Measurements from ENCODE around the gene RNF145.
"Not testable (repeated sequence)": the region's sequence is repeated elsewhere in the genome, so short reads cannot be mapped to it uniquely, and the experiment has no call there.

RNF145 gene

DNA sequence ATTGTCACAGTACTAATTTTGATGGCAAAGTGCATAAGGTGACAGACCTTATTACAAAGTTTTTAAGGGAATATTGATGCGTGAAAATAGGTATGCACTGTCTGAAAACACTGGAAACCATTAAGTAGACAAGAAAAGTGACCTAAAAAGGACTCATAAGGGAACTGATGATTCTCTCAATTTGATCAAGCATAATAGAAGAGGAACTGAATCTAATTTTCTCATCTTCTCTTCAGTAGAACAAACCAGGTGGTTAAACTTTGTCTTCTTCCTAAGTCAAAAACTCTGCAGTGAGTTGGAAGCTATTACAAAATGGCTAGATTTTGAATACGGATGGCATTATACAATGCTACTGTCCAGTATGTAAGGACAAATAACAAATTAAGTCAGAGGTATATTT is 53.4 kb downstream of the RNF145 start:
- DNase-seq = no peak

DNA sequence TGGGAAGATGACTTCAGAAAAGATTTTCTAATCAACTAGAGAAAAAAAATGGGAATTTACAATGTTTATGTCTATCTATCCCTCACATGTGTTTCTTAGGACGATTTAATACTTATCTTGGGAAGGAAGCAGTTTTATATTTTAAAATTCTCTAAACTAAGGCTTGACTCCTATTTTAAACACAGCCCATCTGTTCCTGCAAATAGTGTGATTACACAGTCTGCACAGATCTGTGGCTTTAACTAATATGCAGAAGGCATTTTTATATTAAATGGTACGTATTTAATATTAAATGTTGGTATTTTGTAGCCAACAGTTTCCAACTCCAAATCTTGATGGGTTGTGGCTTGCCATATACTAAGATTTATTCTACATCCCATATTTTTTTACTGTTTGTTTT is 56.5 kb downstream of the RNF145 start:
- DNase-seq = no peak

DNA sequence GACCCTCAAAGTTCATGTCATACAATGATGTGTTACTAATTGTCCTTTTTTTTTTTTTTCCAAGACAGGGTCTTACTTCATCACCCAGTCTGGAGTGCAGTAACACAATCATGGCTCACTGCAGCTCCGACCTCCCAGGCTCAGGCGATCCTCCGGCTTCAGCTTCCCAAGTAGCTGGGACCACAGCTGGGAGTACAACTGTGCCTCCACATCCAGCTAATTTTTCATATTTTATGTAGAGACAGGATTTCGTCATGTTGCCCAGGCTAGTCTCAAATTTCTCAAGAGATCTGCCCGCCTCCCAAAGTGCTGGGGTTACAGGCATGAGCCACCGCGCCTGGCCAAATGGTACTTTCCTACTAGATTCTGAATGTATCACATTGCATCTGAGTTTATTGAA is 60.3 kb downstream of the RNF145 start:
- DNase-seq = no peak

DNA sequence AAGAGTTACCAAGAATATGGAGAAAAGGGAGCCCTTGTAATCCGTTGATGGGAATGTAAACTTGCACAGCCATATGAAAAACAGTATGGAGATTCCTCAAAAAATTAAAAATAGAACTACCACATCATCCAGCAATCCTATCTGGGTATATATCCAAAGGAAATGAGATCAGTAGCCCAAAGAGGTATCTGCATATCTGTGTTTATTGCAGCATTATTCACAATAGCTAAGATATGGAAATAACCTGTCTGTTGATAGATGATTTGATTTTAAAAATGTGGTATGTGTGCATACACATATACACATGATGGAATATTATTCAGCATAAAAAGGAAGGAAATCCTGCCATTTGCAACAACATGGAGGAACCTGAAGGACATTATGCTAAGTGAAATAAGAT is 61.4 kb downstream of the RNF145 start:
- DNase-seq = no peak

DNA sequence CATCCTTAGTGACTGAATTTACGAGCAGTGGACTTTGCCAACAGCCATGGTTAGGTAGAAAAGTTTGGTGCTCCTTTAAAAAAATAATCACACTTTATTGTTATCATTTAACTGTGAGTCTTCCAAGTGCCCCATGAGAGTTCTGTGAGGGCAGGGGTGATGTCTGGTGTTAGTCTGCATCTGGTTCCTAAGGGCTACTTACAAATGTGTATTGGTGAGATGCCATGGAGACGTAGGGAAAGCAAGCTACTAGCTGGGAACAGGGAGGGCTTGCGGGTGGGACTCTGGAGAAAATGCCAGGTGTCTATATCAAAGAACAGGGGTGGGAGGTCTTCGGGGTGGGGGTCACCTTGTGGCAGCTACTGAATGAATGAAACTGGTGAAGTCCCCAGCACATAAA is 62.5 kb downstream of the RNF145 start:
- no peak for DNase-seq

DNA sequence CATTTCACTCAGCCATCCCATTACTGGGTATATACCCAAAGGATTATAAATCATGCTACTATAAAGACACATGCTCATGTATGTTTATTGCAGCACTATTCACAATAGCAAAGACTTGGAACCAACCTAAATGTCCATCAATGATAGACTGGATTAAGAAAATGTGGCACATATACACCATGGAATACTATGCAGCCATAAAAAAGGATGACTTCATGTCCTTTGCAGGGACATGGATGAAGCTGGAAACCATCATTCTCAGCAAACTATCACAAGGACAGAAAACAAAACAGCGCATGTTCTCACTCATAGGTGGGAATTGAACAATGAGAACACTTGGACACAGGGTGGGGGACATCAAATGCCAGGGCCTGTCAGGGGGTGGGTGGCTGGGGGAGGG is 64.2 kb downstream of the RNF145 start:
- DNase-seq = not testable (repeated sequence)

DNA sequence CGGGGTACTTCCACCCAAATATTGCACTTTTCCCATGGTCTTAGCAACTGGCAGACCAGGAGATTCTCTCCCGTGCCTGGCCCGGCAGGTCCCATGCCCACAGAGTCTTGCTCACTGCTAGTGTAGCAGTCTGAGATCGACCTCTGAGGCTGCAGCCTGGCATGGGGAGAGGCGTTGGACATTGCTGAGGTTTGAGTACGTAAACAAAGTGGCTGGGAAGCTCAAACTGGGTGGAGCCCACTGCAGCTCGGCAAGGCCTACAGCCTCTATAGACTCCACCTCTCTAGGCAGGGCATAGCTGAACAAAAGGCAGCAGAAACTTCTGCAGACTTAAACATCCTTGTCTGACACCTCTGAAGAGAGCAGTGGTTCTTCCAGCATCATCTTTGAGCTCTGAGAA is 69.6 kb downstream of the RNF145 start:
- no peak for DNase-seq

DNA sequence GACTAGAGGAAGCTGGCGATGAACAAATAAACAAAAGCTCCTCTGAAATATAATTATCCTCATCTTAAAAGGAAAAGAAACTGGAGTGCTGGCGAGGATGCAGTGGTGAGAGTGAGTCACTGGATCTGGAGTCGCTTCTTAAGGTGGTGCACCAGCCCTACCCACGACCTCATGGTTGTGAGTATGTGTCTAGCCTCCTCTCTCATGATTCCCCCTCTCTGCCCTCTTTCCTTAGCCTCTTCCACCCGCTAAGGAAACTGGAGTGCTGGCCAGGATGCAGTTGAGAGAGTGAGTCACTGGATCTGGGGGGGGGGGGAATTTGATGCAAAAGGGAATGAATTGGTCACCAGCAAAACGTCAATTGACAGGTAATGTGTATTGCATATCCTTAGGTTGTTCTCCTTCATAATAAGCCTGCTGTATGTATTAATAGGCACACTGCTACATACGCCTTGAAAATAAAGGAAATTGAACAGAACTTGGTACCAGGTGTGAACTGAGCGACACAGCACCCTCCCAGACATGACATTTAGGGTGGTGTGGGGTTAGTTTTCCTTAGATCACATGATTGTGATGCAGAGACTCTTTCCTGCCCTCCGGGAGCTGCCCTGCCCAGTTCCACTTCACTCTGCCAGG is 73.3 kb downstream of the RNF145 start:
- DNase-seq = no peak

DNA sequence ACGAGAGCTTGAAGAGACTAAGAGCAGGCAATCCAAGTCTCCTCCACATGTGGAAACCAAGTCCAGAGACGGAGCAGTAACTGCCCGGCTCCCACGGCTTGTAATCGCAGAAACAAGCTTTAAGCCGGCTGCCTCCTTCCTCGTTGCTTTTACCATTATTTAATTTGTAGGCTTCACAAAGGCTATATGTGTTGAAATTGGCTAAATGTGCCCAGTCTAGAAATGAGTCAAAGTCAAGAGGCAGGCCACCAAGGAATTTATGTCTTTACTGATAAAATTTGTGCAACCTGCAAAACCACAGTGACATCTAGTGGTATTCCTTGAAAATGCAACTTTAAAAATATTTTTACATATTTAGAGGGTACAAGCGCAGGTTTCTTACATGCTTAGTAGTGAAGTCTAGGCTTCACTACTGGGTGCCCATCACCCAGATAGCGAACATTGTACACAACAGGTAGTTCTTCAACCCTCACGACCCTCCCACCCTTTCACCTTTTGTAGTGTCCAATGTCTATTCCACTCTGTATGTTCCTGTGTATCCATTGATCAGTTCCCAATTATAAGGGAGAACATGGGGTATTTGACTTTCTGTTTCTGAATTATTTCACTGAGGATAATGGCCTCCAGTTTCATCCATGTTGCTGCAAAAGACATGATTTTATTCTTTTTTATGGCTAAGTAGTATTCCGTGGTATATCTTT is 76.2 kb downstream of the RNF145 start:
- no peak for DNase-seq

DNA sequence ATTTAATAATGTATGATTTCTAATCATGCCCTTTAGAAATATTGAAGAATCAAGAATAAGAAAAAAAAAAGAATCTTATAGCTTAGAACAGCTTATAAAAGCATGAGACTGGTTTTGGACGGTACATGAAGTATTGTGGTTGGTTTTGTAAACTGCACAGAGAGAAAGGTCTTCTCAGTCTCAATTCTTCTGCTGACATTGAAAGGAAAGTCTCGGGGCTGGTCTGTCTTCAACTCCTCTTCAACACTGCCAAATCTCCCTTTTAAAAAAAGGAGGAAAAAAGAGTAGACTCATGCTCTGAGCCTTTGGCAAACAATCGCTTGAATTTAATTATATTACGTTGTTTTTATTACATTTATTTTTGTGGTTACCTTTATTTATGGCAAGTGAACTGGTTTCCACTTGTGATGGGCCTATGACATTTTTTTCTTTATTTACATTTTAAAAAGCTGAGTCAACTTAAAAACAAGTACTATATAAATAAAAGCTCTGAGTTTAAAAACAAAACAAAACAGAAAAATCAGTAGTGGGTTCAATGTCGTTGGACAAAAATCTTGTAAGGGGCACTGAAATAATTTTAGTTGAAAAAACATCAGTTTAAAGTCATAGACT is 76.8 kb downstream of the RNF145 start:
- no peak for DNase-seq

DNA sequence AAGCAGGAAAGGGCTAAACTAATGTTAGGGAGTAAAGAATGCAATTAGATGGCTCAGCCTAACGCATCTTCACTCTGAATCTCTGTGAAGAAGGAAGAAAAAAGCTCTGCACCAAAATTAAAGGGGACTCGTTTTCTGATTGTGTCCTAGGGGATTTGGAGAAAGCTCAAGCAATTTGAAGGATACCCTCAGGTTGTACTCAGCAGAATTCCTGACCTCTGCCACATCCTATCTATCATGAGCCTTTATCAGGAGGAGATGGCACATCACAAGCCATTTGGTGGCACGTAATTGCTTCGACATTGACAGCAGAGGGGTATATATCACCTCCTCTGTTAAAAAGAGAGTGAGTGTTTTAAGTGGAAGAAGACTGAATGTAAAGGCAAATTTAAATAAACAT is 77.4 kb downstream of the RNF145 start:
- DNase-seq = no peak

DNA sequence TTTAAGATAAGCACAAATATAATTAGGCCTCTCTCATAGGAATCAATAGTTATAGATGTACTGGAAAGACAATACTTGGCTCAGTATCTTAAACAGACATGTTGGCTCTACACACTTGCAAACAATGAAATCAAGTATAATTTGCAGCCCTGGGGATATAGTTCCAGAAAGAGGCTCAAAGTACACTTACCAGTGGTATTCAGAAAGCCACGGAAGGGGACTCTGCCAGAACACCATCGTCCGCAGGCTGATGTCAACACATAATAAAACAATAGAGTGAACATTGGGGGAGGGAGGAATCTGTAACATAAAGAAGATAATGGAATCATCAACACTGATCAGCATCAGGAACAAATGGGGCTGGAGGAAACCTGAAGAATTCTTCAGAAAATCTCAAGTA is 78.5 kb downstream of the RNF145 start:
- no peak for DNase-seq

DNA sequence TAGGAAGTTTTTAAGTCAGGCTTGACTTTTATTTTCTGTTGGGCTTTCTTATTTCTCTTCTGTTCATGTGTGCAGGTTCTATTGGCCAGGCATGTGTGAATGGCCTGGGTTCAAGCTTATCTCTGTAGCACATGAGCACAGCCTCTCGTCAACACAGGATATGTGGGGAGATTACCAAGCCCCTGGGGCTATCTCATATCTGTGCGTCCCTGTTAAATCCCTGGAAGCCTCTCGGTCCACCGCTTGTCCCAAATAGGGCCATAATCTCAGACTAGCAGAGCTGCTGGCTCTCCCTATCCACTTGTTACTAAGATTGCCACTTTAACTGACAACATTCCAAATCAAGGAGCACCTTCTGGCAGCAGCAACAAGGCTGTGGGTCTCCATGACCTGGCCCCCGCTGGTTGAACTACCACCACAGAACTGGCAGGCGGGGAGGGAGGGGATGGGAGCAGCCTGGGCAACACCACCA is 81.2 kb downstream of the RNF145 start:
- DNase-seq = no peak

DNA sequence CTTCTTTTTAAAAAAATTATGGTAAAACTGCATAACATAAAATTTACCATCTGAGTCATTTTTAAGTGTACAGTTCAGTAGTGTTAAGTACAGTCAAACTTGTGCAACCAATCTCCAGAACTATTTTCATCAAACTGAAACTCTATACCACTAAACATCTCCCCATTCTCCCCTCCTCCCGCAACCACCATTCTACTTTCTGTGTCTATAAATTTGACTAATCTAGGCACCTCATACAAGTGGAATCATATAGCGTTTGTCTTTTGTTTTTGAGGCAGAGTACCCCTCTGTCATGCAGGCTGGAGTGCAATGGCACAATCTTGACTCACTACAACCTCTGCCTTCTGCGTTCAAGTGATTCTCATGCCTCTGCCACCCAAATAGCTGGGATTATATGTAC is 85.7 kb downstream of the RNF145 start:
- DNase-seq = no peak

DNA sequence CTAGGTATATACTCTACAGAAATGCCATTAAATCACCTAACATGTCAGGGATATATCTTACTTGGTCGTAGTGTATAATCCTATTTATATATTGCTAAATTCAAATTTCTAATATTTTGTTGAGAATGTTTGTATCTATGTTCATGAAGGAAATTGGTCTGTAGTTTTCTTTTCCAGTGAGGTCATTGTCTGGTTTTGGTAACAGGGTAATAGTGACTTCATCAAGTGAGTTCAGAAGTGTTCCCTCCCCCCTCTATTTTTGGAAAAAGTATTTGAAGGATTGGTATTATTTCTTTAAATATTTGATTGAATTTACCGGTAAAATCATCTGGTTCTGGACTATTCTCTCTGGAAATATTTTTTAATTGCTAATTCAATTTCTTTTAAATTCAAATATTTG is 86.2 kb downstream of the RNF145 start:
- DNase-seq = no peak

DNA sequence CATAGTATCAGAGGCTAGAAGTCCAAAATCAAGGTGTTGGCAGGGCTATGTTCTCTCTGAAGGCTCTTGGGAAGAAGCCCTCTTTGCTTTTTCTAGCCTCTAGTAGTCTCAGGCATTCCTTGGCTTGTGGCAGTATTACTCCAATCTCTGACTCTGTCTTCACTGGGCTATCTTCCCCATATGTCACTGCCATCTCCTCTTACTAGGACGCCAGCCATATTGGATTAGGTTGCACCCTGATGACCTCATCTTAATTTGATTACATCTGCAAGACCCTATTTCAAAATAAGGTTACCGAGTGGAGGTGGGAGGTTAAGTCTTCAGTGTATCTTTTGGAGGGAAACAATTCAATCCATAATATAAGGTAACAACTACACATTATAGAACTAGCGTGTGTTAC is 88.3 kb downstream of the RNF145 start:
- DNase-seq = no peak

DNA sequence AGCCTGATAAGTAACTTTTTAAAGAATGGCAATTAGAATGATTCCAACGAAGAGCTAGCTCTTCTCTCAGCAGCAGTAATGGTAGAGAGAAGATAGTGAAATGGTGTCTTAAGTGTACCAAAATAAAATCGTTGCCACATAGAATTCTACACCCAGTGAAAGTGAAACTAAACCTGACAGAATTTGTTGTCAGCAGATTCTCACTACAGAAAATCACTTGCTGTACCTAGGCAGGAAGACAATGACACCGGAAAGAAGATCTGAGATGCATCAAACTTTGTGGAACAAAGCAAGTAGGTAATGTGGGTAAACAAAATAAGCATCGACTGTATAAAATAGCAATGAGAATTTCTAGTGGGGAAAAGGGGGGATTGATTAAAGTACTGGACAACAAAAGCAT is 88.9 kb downstream of the RNF145 start:
- no peak for DNase-seq

DNA sequence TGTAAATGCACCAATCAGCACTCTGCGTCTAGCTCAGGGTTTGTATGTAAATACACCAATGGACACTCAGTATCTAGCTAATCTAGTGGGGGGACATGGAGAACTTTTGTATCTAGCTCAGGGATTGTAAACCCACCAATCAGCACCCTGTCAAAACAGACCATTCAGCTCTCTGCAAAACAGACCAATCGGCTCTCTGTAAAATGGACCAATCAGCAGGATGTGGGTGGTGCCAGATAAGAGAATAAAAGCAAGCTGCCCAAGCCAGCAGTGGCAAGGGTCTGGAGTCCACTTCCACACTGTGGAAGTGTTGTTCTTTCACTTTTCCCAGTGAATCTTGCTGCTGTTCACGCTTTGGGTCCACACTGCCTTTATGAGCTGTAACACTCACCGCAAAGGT is 89.5 kb downstream of the RNF145 start:
- not testable (repeated sequence) for DNase-seq

DNA sequence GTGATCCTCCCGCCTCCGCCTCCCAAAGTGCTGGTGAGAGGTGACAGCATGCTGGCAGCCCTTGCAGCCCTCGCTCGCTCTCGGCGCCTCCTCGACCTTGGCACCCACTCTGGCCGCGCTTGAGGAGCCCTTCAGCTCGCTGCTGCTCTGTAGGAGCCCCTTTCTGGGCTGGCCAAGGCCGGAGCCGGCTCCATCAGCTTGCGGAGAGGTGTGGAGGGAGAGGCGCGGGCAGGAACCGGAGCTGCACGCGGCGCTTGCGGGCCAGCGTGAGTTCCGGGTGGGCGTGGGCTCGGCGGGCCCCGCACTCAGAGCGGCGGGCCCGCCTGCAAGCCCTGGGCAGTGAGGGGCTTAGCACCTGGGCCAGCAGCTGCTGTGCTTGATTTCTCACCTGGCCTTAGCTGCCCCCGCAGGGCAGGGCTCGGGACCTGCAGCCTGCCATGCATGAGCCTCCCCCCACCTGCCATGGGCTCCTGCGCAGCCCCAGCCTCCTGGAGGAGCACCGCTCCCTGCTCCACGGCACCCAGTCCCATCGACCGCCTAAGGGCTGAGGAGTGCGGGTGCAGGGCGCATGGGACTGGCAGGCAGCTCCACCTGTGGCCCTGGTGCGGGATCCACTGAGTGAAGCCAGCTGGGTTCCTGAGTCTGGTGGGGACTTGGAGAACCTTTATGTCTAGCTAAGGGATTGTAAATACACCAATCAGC is 90.2 kb downstream of the RNF145 start:
- not testable (repeated sequence) for DNase-seq

DNA sequence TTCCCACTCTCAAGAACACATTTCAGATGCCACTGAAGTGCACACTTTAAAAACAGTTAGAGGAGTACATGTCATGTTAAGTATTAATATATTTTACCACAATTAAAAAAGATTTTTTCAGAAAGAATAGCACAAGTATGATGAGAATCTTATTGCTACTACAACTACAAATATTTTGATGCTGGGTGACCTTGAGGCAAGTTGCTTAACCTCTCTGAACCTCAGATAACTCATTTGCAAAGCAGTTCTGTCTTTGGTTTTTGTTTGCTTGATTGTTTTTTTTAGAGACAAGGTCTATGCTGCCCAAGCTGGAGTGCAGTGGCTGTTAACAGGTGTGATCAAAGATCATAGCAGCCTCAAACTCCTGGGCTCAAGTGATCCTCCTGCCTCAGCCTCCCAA is 95.9 kb downstream of the RNF145 start:
- DNase-seq = no peak

DNA sequence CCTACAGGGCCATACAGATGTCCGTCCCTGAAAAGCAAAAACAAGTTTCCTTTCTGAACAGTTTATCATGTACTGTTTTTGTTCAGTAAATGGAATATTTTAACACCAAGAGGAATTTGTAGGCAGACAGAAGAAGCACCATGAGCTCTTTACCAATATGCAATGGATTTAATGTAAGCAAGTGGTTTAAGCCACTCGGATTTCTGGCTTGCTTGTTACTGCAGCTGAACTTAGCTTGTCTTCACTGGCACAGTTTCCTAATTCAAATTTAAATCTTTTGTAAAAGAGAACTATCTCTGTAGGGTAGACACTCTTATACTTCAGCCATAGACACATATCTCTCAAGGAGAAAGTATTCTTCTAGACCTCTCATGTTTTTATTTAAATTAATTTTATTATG is 96.9 kb downstream of the RNF145 start:
- DNase-seq = no peak

Data from stimulated activated CD8-positive, alpha-beta memory T cell treated with anti-CD3 and anti-CD28 coated beads, Interleukin-4, amount 100 ng/mL, for 48 hours (primary cell).